NK-92 (cell line): ENCODE results near the gene IRF1.
"Not testable (repeated sequence)": the region's sequence is repeated elsewhere in the genome, so short reads cannot be mapped to it uniquely, and the experiment has no call there.

ENCODE experiments used
- DNase-seq: peaks from one replicate; lab custom pipeline; 2025; ENCODE audit not compliant: unreplicated experiment; lab: John Stamatoyannopoulos, UW

The IRF1 gene

DNA sequence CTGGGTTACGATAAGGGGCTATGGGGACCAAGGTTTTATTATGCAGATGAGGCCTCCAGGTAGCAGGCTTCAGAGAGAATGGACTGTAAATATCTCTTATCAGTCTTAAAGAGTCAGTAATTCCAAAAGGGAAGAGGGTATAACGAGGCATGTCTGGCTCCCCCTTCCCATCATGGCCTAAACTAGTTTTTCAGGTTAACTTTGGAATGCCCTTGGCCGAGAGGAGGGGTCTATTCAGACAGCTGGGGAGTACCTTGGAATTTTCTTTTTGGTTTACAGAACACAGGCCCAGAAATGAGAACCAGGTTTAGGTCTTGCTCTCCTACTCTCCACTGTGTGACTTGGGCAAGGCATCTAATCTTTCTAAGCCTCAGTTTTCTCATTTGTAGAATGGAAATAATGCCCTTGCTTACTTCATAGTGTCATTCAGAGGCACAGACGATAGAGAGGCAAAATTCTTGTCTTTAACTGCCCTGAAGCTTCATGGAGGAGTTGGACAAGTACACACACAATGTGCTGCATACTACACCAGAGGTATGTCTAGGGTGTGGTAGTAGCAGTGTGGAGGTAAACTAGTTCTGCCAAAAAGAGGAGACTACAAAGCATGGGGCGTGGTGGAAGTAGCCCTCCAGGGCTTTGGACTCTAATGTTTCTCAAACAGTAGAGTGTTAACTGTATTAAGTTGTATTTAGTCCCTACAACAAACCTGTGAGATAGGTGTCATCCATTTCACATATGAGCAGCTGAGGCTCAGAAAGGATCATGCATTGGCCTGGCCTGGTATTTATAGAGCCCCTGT is 45.5 kb downstream of the IRF1 start:
- no peak for DNase-seq

DNA sequence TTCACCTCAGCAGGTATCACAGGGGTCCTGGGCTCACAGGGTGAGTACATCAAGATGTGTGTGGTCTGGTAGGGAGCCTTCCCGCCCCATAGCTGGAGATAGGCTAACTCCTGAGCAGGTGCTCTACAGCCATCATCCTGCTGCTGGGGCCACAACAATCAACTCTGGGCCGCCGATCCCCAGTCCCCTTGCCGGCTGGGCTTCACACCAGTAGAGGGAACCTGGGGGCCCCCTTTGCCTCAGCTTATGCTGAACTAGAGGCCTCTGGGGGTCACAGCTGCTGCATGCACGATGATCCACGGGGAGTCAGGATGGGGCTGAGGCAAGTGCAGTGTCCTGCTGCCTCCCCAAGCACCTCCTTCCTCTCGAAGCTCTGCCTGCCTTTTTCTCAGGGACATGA is 46.5 kb downstream of the IRF1 start:
- no peak for DNase-seq

DNA sequence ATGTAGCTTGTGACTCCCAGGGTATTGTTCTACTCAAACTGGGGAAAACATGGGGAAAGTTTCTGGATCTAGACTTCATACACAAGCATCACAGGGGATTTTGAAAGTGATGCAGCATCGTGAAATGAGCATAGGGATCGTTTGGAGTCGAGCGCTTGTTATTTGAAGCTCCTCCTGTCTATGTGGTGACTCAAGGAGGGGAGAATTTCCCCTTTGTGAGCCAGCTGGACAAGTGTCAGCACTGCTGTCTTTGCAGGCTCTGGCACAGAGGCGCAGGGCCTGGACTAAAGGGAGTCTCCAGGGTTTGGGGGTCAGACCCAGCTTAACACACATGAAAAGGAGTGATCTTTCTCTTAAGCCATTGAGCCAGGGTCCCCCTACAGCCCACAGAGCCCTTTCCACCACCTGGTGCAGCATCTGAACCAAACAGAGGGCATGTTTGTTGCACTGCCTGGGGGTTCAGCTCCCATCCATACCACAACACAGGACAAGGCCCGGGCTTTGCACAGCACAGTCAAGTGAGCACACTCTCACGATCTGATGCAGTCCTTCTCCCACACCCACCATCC is 51.0 kb downstream of the IRF1 start:
- DNase-seq, result no peak

DNA sequence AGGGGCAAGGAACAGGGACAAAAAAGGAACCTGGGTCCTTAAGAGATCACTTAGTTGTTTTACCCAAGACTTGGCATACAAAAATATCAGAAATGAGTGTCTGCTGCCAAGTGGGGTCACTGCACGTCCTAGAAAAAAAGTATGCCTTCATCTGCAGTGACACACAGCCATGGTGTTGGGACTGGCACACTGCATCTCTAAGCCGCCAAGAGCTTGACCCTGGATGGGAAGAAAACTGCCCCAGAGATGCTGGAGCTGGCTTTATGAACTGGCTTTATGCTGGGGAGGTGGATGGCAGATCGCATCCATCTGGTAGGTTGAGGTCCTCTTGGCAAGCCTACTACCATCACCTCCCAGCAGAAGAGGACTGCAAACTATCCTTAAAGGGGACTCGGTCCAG is 51.7 kb downstream of the IRF1 start:
- DNase-seq, result no peak

DNA sequence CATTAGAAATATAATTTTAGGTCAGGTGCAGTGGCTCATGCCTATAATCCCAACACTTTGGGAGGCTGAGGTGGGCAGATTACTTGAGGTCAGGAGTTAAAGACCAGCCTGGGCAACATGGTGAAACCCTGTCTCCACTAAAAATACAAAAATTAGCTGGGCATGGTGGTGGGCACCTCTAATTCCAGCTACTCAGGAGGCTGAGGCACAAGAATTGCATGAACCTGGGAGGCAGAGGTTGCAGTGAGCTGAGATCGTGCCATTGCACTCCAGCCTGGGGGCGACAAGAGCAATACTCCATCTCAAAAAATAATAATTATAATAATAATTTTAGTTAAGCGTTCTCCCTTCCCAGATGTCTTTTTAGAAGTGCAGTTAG is 52.3 kb downstream of the IRF1 start:
- DNase-seq, result not testable (repeated sequence)

DNA sequence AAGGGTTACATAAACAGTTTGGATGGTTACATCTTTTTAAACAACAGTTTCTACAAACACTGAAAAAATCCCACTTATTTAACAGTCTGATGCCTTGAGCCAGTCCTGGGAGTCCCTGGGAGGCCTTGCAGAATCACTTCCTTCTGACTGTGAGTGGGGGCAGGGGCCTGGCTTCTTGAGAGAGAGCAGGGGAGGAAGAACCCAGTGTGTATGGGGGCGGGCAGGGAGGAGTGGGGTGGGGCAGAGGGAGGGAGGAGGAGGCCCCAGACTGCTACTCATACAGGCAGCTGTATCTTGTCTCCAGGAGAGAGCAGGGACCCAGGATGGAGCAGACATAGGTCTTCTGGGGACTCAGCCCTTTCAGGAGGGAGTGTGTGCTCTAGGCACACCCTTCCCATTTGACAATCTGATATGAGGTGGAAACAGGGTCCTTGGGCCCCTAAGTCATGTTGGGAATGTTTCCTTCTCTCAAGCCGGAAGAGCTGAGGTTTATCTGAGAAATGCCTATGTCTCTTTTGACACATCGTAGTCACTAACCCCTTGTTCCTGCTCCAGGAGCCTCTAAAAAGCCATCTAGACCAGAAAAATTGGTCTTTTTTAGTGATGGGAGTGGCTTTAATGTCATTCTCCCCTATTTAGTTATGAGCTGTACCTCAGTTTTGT is 52.8 kb downstream of the IRF1 start:
- no peak for DNase-seq

DNA sequence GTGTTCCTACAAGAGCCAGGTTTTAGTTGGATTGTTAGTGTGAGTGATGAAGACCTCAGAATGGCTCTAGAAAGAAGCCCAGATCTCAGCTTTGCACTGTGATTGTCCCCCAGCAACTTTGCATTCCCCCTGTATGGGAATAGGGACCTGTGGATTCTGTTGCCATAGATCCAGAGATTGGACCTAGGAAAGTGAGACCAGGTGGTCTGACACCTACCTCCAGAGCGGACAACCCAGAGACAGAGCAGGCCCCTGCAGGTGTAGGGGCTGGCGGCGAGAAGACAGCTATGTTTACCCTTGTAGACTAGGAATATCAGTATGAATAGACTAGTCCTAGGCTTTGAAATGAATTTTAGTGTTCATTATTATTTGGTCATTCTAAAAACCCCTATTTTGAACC is 53.6 kb downstream of the IRF1 start:
- DNase-seq, result no peak

DNA sequence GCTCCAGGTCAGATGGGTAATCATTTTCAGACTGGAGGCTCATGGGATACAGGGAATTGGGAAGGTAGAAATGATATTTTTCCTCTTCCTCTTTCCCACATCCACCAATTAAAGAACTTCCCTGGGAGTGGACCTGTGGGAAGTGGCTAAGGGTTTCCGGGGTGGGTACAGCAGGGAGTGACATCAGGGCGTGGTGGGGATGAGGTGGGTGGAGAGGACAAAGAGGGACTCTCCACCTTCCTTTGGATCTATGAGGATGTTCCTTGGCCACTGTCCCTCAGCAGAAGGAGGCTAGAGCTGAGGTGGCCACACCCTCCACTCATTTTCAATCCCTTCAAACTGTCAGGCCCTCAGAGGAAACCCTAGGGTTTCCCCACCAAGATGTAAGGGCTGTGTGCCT is 54.7 kb downstream of the IRF1 start:
- DNase-seq, result no peak

DNA sequence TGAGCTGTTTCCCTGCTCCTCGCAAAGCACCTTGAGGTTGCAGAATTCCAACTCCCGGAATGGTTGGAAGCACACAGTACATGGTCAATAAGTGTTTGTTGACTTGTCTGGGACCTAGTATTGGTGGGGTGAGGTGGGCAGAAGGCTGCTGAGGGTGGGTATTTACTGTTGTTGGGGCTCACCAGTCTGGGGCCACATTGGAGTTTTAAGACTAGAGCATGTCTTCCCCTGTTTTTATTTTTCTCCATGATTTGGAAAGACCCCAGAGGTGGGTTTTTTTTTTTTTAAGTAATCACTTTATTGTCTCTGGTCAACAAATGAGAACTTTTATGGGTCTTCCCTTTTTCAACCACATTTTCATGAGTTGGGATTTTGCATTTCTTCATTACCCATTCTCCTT is 55.1 kb downstream of the IRF1 start:
- no peak for DNase-seq

DNA sequence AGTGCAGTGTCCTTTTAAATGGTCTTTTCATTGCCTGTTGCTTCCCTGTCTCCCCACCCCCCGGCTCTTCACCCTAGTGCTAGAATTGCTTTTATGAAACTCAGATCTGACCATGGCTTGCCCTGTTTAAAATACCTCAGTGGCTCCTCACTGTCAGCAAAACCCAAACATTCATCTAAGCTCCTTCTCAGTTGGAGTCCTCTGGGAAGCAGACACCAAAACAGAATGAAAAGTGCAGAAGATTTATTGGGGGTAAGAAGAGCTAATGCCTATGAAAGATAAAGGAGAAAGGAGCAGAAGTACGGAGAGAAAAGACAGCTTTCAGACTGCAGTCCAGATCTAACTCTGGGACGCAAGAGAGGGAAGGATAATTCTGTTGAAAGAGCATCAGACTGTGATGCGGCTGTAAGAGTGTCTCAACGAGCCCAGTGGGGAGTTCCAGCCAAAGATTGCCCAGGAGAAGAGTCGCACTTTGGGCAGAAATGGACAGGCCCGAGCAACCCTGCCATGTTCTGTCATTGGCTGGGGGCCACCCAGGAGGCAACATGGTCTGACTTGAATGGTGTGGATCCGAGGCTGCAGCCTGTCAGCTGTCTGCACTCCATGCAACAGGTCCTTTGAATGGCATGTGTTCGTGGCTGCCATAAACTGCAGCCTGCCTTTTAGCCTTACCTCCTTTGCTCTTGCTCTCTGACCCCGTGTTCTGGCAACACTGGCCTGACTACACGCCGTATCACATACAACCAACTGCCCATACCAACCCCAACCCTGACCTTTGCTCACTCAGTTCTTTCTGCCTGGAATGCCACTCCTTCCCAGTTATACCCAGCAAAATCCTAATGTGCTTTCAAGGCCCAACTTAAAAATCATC is 55.9 kb downstream of the IRF1 start:
- DNase-seq, result no peak

DNA sequence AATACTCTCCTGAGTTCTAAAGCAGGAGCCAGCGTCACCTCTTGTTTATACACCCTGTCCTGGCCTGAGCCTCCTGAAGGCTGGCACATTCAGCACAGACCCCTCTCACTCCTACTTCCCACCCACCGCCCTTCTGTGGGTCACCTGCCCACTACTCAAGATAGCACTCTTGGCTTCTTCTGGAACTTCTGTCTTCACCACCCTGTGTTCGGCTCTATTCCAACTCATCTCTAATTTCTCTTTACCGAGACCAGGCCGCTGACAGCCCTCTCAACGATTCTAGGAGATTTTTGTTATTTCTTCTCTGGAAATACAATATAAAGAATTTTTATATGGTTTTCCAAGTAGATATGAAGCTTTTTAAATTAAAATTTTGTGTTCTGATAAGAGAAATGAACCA is 57.4 kb downstream of the IRF1 start:
- no peak for DNase-seq

DNA sequence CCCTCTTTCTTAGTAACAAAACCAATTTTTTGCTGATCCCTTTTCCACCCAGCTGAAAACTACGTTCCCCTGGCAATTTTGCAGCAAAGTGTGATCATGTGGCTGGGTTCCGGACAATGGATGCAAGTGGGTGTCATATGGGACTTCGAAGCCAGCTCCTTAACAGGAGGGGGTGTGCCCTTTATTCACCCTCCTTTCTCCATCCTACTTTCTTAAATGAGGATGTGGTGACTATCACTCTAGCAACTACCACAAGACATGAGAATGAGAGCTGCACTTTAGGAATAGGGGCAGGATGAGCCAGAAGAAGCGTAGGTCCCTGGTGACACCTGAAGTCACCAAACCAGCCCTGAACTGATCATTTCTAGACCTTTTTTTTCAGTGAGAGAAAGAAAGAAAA is 58.9 kb downstream of the IRF1 start:
- DNase-seq, result no peak
